A549 (cell line): ENCODE measurements around the gene SRD5A2. TPM values are rescaled to one million over a fixed set of nuclear protein-coding genes. Genes with fewer than 3 reads are reported as not detected.

Source experiments
- ATAC-seq, 2 experiments: fragments of 200-7000 bp in 1 of 2; fragments of >200 bp in 1 of 2; cut with Nextera tagmentation in 1 of 2; cut with Tn5 transposase in 1 of 2; 3 replicates each; pipeline versions ENCODE4 v1.8.0 to v1.9.1; 2018 to 2020; ENCODE audit warnings: mild to moderate bottlenecking in 1 of 2, moderate library complexity in 1 of 2
- CTCF ChIA-PET: fragments of 300-600 bp; sonication (Branson Sonifier 250); formaldehyde crosslinking; extraction: SDS; loops from one replicate; lab custom pipeline; 2021; ENCODE audit warnings: antibody characterized with exemption, inconsistent platforms; lab: Yijun Ruan, JAX
- POLR2A ChIA-PET: fragments of 350-600 bp; formaldehyde crosslinking; extraction: SDS; loops from one replicate; lab custom pipeline; 2021; ENCODE audit warnings: antibody characterized with exemption, inconsistent platforms; lab: Yijun Ruan, JAX
- DNase-seq, 2 experiments: peaks; one replicate each; pipeline versions ENCODE4 v3.0.0 to v3.0.0-alpha.2; 2011 to 2016; ENCODE audit warnings: low read depth in 1 of 2, low spot score in 1 of 2
- FAIRE-seq: peaks from 2 replicates; lab custom pipeline; 2011; peaks lifted over from hg19 to GRCh38; lab: Jason Lieb, UNC
- H3K27ac ChIP-seq, 2 experiments: fragments of >200 bp; sonication (Bioruptor Twin); formaldehyde crosslinking; 3 replicates each; pipeline ENCODE4 v1.5.1; 2016 to 2017
- H3K4me1 ChIP-seq: fragments of >200 bp; sonication (Bioruptor Twin); formaldehyde crosslinking; 3 replicates; pipeline ENCODE4 v1.6.1; 2016
- H3K4me2 ChIP-seq: fragments of >200 bp; sonication (Bioruptor Twin); formaldehyde crosslinking; 3 replicates; pipeline ENCODE4 v1.6.1; 2016
- H3K4me3 ChIP-seq: fragments of >200 bp; sonication (Bioruptor Twin); formaldehyde crosslinking; 3 replicates; pipeline ENCODE4 v1.5.1; 2016
- H3K9me3 ChIP-seq: fragments of >200 bp; sonication (Bioruptor Twin); formaldehyde crosslinking; 3 replicates; pipeline ENCODE4 v1.6.1; 2016
- ATOH8 ChIP-seq: fragments of 250-450 bp; sonication (Bioruptor Pico); IDR thresholded peaks from 2 replicates; pipeline ENCODE4 v1.5.0; 2020; ENCODE audit warnings: low read depth, mild to moderate bottlenecking, moderate library complexity
- CHD2 ChIP-seq: fragments of 150-350 bp; IDR thresholded peaks from 2 replicates; pipeline ENCODE4 v1.6.1; 2014; ENCODE audit warnings: low read length; ENCODE audit not compliant: partially characterized antibody
- CHD4 ChIP-seq: fragments of 200-600 bp; sonication (generic); IDR thresholded peaks from 2 replicates; pipeline ENCODE4 v1.6.1; 2016; ENCODE audit warnings: antibody characterized with exemption, mild to moderate bottlenecking, borderline replicate concordance
- CTCF ChIP-seq: fragments of >200 bp; sonication (Bioruptor Twin); formaldehyde crosslinking; IDR thresholded peaks from 3 replicates; pipeline ENCODE4 v1.5.1; 2016
- E2F6 ChIP-seq: IDR thresholded peaks from 2 replicates; pipeline ENCODE4 v1.6.1; 2012; ENCODE audit warnings: low read depth, borderline replicate concordance
- EHF ChIP-seq: fragments of 250-450 bp; sonication (Bioruptor Pico); IDR thresholded peaks from 2 replicates; pipeline ENCODE4 v1.5.0; 2020; ENCODE audit warnings: mild to moderate bottlenecking
- EP300 ChIP-seq, 2 experiments: fragments of >200 bp; sonication (Bioruptor Twin); formaldehyde crosslinking; IDR thresholded peaks; 2 replicates in 1 of 2; 3 replicates in 1 of 2; pipeline ENCODE4 v1.6.1; 2016 to 2017
- FOSL2 ChIP-seq, 2 experiments: fragments of 450-650 bp in 1 of 2; fragments of >200 bp in 1 of 2; sonication (Bioruptor Twin) in 1 of 2; formaldehyde crosslinking; IDR thresholded peaks; 2 replicates each; pipeline versions ENCODE4 v1.5.0 to v1.6.1; 2016 to 2020; ENCODE audit warnings: mild to moderate bottlenecking in 1 of 2, moderate library complexity in 1 of 2
- FOXS1 ChIP-seq: fragments of 250-450 bp; sonication (Bioruptor Pico); IDR thresholded peaks from 2 replicates; pipeline ENCODE4 v1.5.0; 2020; ENCODE audit warnings: mild to moderate bottlenecking, moderate library complexity
- GATA3 ChIP-seq: IDR thresholded peaks from 2 replicates; pipeline ENCODE4 v1.6.1; 2012; ENCODE audit warnings: borderline replicate concordance
- HDAC2 ChIP-seq: fragments of 200-600 bp; sonication (generic); IDR thresholded peaks from 2 replicates; pipeline ENCODE4 v1.6.1; 2016
- MAX ChIP-seq: IDR thresholded peaks from 2 replicates; pipeline ENCODE4 v1.6.1; 2012
- MYC ChIP-seq: IDR thresholded peaks from 2 replicates; pipeline ENCODE4 v1.6.1; 2012; ENCODE audit warnings: mild to moderate bottlenecking, inconsistent platforms, low read length, improper control_type of control experiment, borderline replicate concordance
- NFE2L2 ChIP-seq: fragments of 150-350 bp; conservative IDR thresholded peaks from 2 replicates; pipeline ENCODE4 v1.6.1; 2014; ENCODE audit warnings: low read length
- NR3C1 ChIP-seq: fragments of >200 bp; sonication (Bioruptor Twin); formaldehyde crosslinking; IDR thresholded peaks from 3 replicates; pipeline ENCODE4 v1.6.1; 2017
- PBX3 ChIP-seq: IDR thresholded peaks from 2 replicates; pipeline ENCODE4 v1.6.1; 2012
- PHF8 ChIP-seq: fragments of 200-600 bp; sonication (generic); IDR thresholded peaks from 2 replicates; pipeline ENCODE4 v1.6.1; 2016; ENCODE audit warnings: low read depth, mild to moderate bottlenecking, antibody characterized with exemption, moderate library complexity, borderline replicate concordance
- POLR2A ChIP-seq: IDR thresholded peaks from 2 replicates; pipeline ENCODE4 v1.6.1; 2012; ENCODE audit warnings: mild to moderate bottlenecking, low read length
- POLR2AphosphoS2 ChIP-seq: conservative IDR thresholded peaks from 2 replicates; pipeline ENCODE4 v1.6.1; 2012; ENCODE audit warnings: low read length, improper control_type of control experiment, inconsistent platforms
- RAD21 ChIP-seq, 2 experiments: fragments of >200 bp in 1 of 2; sonication (Bioruptor Twin) in 1 of 2; formaldehyde crosslinking in 1 of 2; IDR thresholded peaks in 1 of 2; conservative IDR thresholded peaks in 1 of 2; 2 replicates in 1 of 2; 3 replicates in 1 of 2; pipeline ENCODE4 v1.6.1; 2012 to 2018; ENCODE audit warnings: inconsistent platforms in 1 of 2
- SMC3 ChIP-seq: fragments of >200 bp; sonication (Bioruptor Twin); formaldehyde crosslinking; IDR thresholded peaks from 3 replicates; pipeline ENCODE4 v1.6.1; 2018; ENCODE audit warnings: inconsistent platforms
- ZC3H11A ChIP-seq: fragments of 450-650 bp; IDR thresholded peaks from 2 replicates; pipeline ENCODE4 v1.6.1; 2014; ENCODE audit warnings: antibody characterized with exemption, mild to moderate bottlenecking
- ZSCAN20 ChIP-seq: fragments of 250-450 bp; sonication (Bioruptor Pico); IDR thresholded peaks from 2 replicates; pipeline ENCODE4 v1.8.0; 2022; ENCODE audit warnings: mild to moderate bottlenecking, moderate library complexity
- WGBS: methylation state at CpG from one replicate; pipeline ENCODE4 v1.1.6; 2017; ENCODE audit errors: missing lambda C conversion rate; 5-methylcytosine and 5-hydroxymethylcytosine counted together
- polyA plus RNA-seq, 4 experiments: library from polyadenylated mRNA; depleted of rRNA in 3 of 4; stranded (reverse); fragments of >200 nt; fragmentation: RNase III in 1 of 4; extraction: RNeasy Plus Mini Kit Qiagen cat#74134 plus additional on column Dnase treatment in 1 of 4; gene quantifications; 2 replicates in 3 of 4; 3 replicates in 1 of 4; pipeline ENCODE4 v1.2.3, GENCODE V29; 2011 to 2017

Gene SRD5A2
- polyA plus RNA-seq, 2 of the 4 experiments (the other 2 are of a cell fraction), result 0.08 TPM; not detected in 1

- ATAC-seq (no peak), FAIRE-seq (no peak), DNase-seq (no peak)
- TF ChIP-seq POLR2A, result no peak
- TF ChIP-seq FOXS1 (CRISPR knock-in tag), result no peak
- TF ChIP-seq HDAC2, result no peak
- TF ChIP-seq CHD4, result no peak
- no peak for TF ChIP-seq EHF (CRISPR knock-in tag)
- no peak for TF ChIP-seq GATA3
- TF ChIP-seq PBX3, result no peak
- TF ChIP-seq CTCF, result no peak
- TF ChIP-seq NR3C1, result no peak
- TF ChIP-seq POLR2AphosphoS2, result no peak
- Histone ChIP-seq H3K4me1 (no peaks in the 10 kb centered on the region), H3K27ac (no peak overlapping the region), H3K9me3 (0 out of 3 replicates have a peak, but pooled peaks cover 3% of the 10 kb centered on the region), H3K4me3 (no peak overlapping the region), H3K4me2 (no peak overlapping the region)
- ChIA-PET POLR2A (no interaction called here), CTCF (interaction anchor here (0.6 to 5.0 kb wide), 23 partner anchors 9 to 811 kb away, joined by 3 to 27 read pairs (median 5); no protein-coding TSS in a partner anchor)
- WGBS, result 69% methylated on average over 4 of the region's 4 CpGs
Measured at GRCh38 chr2:31524592-31524991, 56.1 kb downstream of the SRD5A2 start.

- Histone ChIP-seq H3K4me1 (no peaks in the 10 kb centered on the region), H3K4me2 (no peak overlapping the region), H3K9me3 (peaks cover 3% of the 10 kb centered on the region; the same call in 1 of the 3 replicates)
- 20% methylated on average over 8 of the region's 8 CpGs for WGBS
- FAIRE-seq, result no peak
- POLR2A ChIA-PET, result no interaction called here
- DNase-seq, result peak; percentile 33 to 62
- TF ChIP-seq CTCF (peak; percentile 85), GATA3 (no peak), ZSCAN20 (no peak), SMC3 (peak; percentile 87), RAD21 (conservative IDR thresholded peaks at IDR 0.05 in 1 of 2, IDR thresholded peaks at IDR 0.05 in 1 of 2) (peak; percentile 62 to 75), E2F6 (no peak)
- TF ChIP-seq, all 56 proteins: peak for 3
- CTCF ChIA-PET, result interaction anchor here (0.6 to 5.0 kb wide), 29 partner anchors 9 to 810 kb away, joined by 3 to 27 read pairs (median 4); partner anchors contain the start of gene EHD3
- Histone ChIP-seq H3K27ac (no peak overlapping the region; a peak in 1 of 6 replicates), H3K4me3 (no peak overlapping the region)
- peak; percentile 72 to 93; a peak in 4 of 6 replicates for ATAC-seq
Measured at GRCh38 chr2:31523871-31524492, 56.8 kb downstream of the SRD5A2 start.

GRCh38 chr2:31522786-31523185 is 58.0 kb downstream of the SRD5A2 start:
- peaks cover 3% of the 10 kb centered on the region; the same call in 1 of the 3 replicates for H3K9me3 ChIP-seq
- TF ChIP-seq MAX (no peak), ATOH8 (CRISPR knock-in tag) (no peak), NFE2L2 (no peak), FOSL2 (IDR thresholded peaks at IDR 0.05) (no peak), FOSL2 (CRISPR knock-in tag; IDR thresholded peaks at IDR 0.05) (no peak), MYC (no peak), EP300 (IDR thresholded peaks at IDR 0.05) (no peak), GATA3 (no peak), PHF8 (no peak), ZC3H11A (no peak), CHD2 (no peak)
- TF ChIP-seq, all 56 proteins: peak for 0
- Histone ChIP-seq H3K27ac (no peak overlapping the region), H3K4me1 (no peaks in the 10 kb centered on the region), H3K4me2 (no peak overlapping the region), H3K4me3 (no peak overlapping the region)
- WGBS, result 49% methylated on average over 4 of the region's 4 CpGs
- ChIA-PET POLR2A (no interaction called here), CTCF (interaction anchor here (0.7 to 5.0 kb wide), 20 partner anchors 10 to 809 kb away, joined by 3 to 27 read pairs (median 5); partner anchors contain the start of gene EHD3)
- ATAC-seq, result no peak
- FAIRE-seq, result no peak
- DNase-seq, result no peak
